CD4-positive, alpha-beta T cell treated with Interleukin-4 for 4 hours (primary cell): ENCODE data around the gene GABRB2.

ENCODE experiments used
- DNase-seq: peaks from one replicate; pipeline ENCODE4 v3.0.0-alpha.2; 2020

Gene GABRB2

DNA sequence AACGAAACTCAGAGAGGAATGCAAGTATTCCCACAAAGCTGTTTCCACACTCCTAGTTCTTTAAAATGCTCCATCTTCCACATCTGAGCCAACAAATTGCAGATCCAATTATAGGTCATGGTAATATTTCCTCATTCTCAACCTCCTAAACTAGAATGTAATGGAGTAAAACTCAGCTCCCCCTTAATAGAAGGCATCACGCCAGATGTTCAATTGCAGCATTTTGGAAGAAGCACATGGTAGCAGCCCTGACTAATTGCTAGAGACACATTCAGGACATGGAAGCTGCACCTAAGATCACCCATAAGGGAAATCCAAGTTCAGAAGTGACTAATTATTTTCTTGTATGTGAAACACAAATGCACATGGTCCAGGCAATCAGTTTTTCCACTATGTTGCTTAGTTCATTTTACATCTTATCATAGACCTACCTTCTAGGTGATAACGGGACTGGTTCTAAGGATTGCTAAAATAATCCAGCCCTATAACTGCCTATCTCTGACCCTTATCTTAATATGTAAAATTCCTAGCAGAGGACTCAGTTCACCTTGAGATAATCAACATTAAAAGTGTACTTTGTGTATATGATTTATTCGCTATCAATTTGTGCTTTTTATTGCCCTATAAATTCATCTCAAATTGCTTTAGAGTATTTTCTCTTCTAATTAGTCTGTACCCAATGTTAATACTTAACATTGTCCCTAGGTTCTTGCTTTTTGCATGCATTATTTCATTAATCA, 75.1 kb downstream of the GABRB2 start:
- no peak for DNase-seq

DNA sequence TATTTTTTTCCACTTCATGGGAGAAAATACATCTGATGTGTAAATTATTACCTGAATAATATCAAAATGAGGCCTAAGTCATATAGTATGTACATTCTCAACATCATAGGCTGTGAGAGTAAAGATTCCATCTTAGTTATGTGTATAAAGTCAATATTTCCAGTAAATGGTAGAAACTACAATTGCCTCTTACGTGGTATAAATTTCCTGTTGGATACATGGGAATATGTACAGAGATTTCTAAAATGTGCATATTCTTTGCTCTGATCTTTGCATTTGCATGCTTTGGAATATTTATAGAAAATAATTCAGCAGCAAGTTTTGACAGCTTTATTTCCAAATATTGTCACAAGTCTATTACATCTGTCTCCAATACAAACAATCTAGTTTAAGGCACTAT, 78.8 kb downstream of the GABRB2 start:
- no peak for DNase-seq

- DNase-seq, result no peak
These were observed 85.8 kb downstream of the GABRB2 start for GRCh38 chr5:161460741-161461140.

GRCh38 chr5:161446655-161447054, 99.9 kb downstream of the GABRB2 start:
- no peak for DNase-seq

DNA sequence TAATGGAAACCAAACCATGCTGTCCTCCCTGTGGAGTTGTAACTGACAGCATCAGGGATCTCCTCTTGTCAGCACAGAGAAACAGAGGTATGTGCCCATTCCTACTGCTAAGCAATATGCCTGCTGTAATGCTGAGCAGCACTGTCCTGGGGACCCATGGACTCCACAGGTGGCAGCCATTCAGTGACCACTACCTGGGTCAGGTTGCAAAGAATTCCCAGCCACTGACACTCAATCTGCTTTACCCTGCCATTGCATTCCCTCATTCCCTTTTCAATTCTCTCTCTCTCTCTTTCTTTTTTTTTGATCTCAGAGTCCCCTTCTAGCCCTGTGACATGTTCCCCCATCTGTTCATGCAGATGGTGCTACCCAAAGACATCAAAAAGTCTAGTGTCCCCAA, 104.1 kb downstream of the GABRB2 start:
- no peak for DNase-seq

- DNase-seq, result no peak
These were observed 113.7 kb downstream of the GABRB2 start for GRCh38 chr5:161432798-161433197.

DNA sequence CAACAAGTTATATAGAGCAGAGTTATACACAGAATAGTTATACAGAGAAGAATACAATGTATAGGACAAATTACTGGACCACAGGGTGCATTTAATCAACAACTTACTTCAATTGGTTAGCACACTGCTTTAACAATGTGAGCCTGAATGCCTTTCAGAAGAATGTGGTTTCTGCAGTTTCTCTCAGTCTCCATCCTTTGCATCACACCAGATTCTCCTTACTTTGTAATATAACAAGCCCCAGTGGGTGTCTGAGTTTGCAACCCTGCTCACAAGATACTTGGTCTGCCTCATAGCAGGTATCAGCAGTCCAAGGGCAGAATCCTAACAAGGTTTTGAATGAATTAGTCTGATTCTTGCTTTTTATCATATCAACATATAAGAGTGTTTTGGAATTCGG, 114.6 kb downstream of the GABRB2 start:
- no peak for DNase-seq

- DNase-seq, result no peak
These were observed 125.5 kb downstream of the GABRB2 start for GRCh38 chr5:161421067-161421466.

- DNase-seq, result no peak
These were observed 126.0 kb downstream of the GABRB2 start for GRCh38 chr5:161420521-161420920.

DNA sequence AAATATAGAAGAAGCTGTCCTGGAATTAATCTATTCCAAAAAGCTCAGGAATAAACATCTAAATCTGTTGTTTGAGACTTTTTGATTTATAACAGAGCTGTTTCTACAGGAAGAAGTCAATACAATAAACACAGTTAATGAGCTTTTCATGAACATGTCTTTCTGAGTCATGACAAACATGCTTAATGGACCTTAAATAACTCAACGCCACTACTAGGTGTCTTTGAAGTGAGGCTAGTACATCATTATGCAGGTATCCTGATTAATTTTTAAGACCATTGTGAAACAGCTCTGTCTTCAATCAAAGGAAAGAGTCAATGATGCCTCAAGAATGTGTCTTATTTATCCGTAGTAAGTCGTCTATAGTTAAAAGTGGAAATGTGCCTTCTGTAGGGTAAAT, 131.6 kb downstream of the GABRB2 start:
- no peak for DNase-seq

DNA sequence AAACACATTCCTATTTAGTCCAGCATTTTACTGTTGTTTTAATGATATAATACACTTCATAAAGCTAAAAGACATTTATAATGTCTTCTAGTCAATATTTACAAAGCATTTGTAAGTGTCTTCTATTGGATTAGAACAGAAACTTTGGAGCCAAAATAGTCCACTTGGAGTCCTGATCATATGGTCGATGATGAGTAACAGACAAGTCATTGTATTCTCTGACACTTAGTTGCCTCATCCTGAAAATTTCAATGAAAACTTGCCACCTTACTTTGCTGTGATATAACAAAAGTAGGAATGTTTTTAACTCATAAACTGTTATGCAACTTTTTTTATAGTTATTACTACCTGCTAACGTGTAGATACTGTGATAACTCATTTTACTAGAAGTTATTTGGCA, 132.5 kb downstream of the GABRB2 start:
- DNase-seq, result no peak

DNA sequence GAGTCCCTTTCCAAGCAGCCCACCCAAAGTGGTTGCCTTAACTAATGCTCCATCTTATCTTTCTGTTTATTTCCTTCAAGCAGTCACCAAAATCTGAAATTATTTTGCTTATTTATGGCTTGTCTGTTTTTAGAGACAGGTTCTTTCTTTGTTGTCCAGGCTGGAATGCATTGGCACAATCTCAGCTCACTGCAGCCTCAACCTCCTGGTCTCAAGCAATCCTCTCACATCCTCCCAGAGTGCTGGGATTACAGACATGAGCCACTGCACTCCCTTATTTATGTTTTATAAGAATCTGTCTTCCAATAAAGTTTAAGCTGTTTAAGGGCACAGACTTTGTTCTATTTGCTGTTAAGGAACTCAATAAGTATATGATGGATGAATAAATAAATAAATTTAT, 133.7 kb downstream of the GABRB2 start:
- DNase-seq, result no peak

DNA sequence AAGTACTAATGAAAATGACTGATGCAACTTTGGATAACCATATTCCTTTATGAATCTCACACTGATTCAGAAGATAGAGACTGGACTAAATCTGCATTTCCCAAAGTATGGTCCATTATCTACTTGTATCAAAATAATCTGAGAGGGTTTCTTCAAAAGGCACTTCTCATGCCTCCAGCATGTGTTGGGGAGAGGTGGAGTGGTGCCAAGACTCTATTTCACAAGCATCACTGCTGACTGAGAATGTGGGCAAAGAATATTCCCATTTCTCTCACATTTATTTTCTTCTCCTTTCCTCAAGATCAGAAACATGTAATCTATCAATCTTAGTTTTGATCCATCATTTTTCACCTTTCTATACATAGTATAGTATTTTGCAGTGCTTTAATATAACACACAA, 135.4 kb downstream of the GABRB2 start:
- no peak for DNase-seq

DNA sequence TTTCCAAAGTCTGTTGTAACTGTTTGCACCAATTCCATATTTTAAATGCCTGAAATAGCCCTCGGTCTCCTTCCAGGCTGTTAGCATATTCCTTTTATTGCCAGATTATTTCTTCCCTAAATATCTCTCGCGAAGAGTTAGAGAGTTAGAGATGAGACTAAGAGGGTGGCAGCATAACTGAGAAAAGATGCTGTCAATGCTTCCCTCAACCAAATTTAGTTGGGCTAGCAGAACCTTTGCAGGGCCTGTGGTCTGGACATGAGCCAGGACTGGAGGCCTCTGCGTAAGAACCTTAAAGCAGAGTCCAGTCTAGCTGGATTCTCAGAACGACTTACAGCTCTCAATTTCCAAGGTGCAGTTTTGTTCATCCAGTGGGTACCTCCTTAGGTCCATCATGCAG, 135.9 kb downstream of the GABRB2 start:
- DNase-seq, result no peak

- no peak for DNase-seq
These were observed 137.1 kb downstream of the GABRB2 start for GRCh38 chr5:161409471-161409870.

DNA sequence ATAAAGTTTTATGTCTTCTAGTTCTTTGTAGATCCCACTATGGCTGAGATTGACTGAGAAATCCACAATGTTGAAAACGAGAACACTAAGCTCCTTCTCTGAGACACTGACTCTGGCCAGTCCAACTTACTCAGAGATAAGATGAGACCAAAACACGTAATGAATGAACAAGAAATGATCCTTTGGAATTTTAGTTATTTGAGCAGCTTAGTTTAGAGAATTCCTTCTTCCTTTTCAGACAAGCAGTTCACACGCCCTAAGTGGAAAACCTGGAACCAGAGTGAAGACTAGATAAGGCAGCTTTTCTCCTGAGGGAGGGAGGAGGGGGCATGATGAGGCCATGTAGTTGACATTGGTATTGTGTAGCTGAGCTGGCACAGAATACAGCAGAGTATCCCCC, 139.6 kb downstream of the GABRB2 start:
- DNase-seq, result no peak

- no peak for DNase-seq
These were observed 142.5 kb downstream of the GABRB2 start for GRCh38 chr5:161403996-161404395.

- DNase-seq, result no peak
These were observed 143.4 kb downstream of the GABRB2 start for GRCh38 chr5:161403121-161403520.

GRCh38 chr5:161400583-161400982, 145.9 kb downstream of the GABRB2 start:
- DNase-seq, result no peak

GRCh38 chr5:161399996-161400562, 146.4 kb downstream of the GABRB2 start:
- DNase-seq, result no peak

DNA sequence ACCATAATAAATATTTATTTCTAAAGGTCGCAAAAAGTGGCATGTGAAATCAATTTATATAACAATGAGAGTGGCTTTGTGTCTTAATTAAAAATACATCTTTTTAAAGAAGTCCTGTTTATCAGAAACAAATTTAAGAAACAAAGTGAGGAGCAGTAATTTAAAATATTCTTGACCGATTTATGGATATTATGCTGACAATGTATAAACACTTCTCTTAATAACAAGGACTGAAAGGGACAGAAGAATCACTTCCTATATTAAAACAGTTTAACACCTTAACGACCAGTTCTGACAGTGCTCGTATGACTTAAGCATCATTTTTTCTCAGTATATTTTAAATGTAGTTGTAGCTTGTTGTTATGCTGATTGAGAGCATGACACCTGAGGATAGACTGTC, 149.1 kb downstream of the GABRB2 start:
- no peak for DNase-seq

DNA sequence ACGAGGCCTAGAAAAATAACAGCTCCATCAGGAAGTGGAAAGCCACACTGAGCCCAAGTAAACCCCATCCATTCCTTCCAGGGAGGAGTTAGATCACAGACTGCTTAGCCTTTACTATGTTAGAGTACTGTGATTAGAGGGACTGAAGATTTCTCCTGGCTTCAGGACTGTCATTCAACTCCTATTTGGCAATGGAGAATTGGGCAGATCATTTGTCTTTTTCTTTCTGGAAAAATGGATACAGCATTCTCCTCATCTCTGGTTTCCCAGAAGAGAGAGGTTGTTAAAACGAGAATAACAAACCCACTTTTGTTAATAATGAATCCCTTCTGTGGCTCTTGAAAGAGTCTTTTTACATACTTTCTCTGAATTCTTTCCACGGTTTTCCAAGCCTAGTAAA, 150.4 kb downstream of the GABRB2 start:
- DNase-seq, result no peak

DNA sequence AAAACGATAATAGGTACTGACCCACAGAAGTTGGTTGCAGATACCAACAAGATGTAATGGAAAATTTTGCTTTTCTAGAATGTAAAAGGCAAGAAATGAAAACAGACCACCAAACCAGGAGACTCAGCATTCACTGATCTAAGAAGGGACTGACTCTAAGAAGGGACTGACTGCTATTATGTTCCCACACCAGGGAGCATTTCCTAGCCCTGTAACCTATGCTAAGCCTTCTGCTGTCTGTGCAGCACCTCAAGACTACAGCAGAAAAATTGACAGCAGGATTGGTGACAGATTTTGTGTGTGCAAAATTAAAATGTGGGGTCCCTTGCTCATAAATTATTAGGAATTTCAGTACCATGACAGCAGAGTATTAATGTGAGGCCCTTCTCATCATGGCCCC, 154.8 kb downstream of the GABRB2 start:
- DNase-seq, result no peak

- no peak for DNase-seq
These were observed 155.5 kb downstream of the GABRB2 start for GRCh38 chr5:161391016-161391415.

DNA sequence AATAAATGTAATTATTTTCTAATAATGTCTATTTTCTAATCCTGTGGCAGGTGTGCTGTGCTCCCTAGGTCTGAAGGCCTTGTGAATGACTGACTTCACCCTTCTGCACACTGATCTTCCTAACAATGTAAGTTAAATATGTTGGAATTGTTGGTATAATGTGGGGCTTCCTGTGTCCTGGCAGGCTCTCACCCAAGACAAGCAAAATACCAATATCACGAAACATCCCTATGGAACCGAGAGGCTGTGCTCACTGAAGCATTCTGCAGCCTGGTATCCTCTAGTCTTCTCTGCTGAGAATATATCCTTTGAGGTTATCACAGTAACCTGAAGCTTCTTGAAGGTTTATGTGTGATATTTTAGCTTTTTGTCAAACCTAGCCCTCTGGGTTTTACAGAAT, 159.4 kb downstream of the GABRB2 start:
- DNase-seq, result no peak
